Dedifferentiated amniotic fluid mesenchymal stem cell (primary cell): Measurements from ENCODE around the gene CTSG.
"Not testable (repeated sequence)": the region's sequence is repeated elsewhere in the genome, so short reads cannot be mapped to it uniquely, and the experiment has no call there.

Source experiments
- DNase-seq: peaks from one replicate; pipeline ENCODE4 v3.0.0-alpha.2; 2016; ENCODE audit errors: extremely low spot score

Gene CTSG

DNA sequence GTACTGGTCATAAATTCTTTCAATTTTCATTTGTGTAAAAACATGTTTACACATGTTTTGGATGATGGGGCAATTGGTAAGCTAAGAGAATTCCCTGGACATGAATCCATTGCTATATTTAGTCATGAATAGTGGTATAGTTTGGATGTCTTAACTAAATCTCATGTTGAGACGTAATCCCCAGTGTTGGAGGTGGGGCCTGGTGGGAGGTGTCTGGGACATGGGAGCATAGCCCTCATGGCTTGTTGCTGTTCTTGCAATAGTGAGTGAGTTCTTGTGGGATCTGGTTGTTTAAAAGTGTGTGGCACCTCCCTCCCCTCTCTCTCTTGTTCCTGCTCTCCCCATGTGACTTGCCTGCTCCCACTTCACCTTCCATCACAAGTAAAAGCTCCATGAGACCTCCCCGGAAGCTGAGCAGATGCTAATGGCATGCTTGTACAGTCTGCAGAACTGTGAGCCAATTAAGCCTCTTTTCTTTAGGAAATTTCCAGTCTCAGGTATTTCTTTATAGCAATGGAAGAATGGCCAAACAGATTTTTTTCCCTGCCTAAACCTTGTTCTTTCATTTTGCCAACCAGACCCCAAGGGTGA lies 33.6 kb downstream of the CTSG start:
- DNase-seq, result no peak

DNA sequence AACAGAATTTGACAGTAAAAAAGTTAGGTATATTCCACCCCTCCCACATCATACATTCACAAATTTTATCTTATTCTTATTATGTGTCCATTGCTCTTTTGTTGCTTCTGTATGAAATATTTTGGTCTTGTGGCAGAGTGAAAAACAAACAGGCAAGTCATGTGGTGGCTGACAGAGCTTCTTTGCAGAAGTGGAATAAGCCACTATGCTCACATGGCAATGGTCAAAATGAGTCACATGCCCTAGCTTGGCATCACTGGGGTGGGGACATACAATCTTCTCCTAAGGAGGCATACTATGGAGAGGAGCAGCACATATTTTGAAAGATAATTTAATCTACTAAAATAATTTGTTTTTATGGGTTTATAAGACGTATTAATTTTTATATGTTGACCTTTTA lies 40.3 kb downstream of the CTSG start:
- no peak for DNase-seq

DNA sequence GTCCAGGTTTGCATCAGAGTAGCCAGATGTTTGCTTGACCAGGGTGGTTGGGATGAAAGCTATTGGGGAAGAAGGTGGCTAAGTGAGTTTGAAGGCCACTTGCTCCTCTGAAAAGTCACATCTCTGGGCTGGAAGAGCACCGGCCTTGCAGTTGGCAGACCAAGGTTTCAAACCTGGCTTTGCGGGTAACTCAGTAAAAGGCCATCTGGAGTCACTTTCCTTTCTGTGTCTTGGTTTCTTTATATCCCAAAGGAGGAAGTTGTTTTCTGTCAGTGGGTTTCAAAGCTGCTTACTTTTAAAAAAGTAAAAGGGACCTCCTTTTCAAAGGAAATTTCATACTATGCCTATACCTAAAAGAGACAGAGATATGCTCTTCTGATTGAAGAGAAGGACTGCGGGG lies 41.8 kb downstream of the CTSG start:
- no peak for DNase-seq

DNA sequence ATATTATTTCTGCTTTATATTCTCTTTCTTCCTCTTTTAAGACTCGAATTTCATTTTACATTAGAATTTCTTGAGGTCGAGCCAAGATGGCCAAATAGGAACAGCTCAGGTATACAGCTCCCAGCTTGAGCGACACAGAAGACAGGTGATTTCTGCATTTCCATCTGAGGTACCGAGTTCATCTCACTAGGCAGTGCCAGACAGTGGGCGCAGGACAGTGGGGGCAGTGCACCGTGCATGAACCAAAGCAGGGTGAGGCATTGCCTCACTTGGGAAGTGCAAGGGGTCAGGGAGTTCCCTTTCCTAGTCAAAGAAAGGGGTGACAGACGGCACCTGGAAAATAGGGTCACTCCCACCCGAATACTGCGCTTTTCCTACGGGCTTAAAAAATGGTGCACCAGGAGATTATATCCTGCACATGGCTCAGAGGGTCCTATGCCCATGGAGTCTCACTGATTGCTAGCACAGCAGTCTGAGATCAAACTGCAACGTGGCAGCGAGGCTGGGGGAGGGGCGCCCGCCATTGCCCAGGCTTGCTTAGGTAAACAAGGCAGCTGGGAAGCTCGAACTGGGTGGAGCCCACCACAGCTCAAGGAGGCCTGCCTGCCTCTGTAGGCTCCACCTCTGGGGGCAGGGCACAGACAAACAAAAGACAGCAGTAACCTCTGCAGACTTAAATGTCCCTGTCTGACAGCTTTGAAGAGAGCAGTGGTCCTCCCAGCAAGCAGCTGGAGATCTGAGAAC lies 50.0 kb downstream of the CTSG start:
- not testable (repeated sequence) for DNase-seq
